H9 (cell line): ENCODE data around the gene ZMAT3. TPM values are rescaled to one million over a fixed set of nuclear protein-coding genes. Genes with fewer than 3 reads are reported as not detected.

Experiments used
- DNase-seq: peaks from one replicate; pipeline ENCODE4 v3.0.0-alpha.2; 2017
- H2AFZ ChIP-seq: one replicate; pipeline ENCODE4 v1.6.1; 2013; ENCODE audit warnings: mild to moderate bottlenecking, low read length, control low read depth, moderate library complexity
- H2AK5ac ChIP-seq: 2 replicates; pipeline ENCODE4 v1.6.1; 2013; ENCODE audit warnings: low read length, control low read depth, mixed read lengths; ENCODE audit not compliant: insufficient read length
- H2BK120ac ChIP-seq: one replicate; pipeline ENCODE4 v1.6.1; 2013; ENCODE audit warnings: low read depth, mild to moderate bottlenecking, low read length, control low read depth, inconsistent platforms; ENCODE audit not compliant: poor library complexity, severe bottlenecking
- H2BK12ac ChIP-seq: 2 replicates; pipeline ENCODE4 v1.6.1; 2013; ENCODE audit warnings: low read length, control low read depth, mixed read lengths, low read depth; ENCODE audit not compliant: insufficient read length
- H2BK15ac ChIP-seq: 2 replicates; pipeline ENCODE4 v1.6.1; 2013; ENCODE audit warnings: low read depth, low read length, control low read depth
- H2BK20ac ChIP-seq: one replicate; pipeline ENCODE4 v1.6.1; 2013; ENCODE audit warnings: low read depth, mild to moderate bottlenecking, low read length, control low read depth, inconsistent platforms; ENCODE audit not compliant: poor library complexity, severe bottlenecking
- H2BK5ac ChIP-seq: 2 replicates; pipeline ENCODE4 v1.6.1; 2013; ENCODE audit warnings: low read length, control low read depth, mixed read lengths; ENCODE audit not compliant: insufficient read length
- H3K14ac ChIP-seq: 2 replicates; pipeline ENCODE4 v1.6.1; 2013; ENCODE audit warnings: low read length, control low read depth; ENCODE audit not compliant: insufficient read depth
- H3K18ac ChIP-seq: 2 replicates; pipeline ENCODE4 v1.6.1; 2013; ENCODE audit warnings: low read depth, mild to moderate bottlenecking, mixed read lengths, low read length, control low read depth; ENCODE audit not compliant: insufficient read length
- H3K23ac ChIP-seq: 2 replicates; pipeline ENCODE4 v1.6.1; 2013; ENCODE audit warnings: low read length, control low read depth, mixed read lengths, low read depth; ENCODE audit not compliant: insufficient read length
- H3K23me2 ChIP-seq: 2 replicates; pipeline ENCODE4 v1.6.1; 2013; ENCODE audit warnings: low read depth, mild to moderate bottlenecking, mixed read lengths, low read length, control low read depth; ENCODE audit not compliant: insufficient read length, poor library complexity, severe bottlenecking
- H3K27ac ChIP-seq: 2 replicates; pipeline ENCODE4 v1.5.1; 2013; ENCODE audit warnings: low read length, control low read depth, mixed read lengths, low read depth; ENCODE audit not compliant: insufficient read length
- H3K27me3 ChIP-seq: 2 replicates; pipeline ENCODE4 v1.6.1; 2013; ENCODE audit warnings: low read length, control low read depth, inconsistent platforms; ENCODE audit not compliant: insufficient read depth
- H3K4ac ChIP-seq: 2 replicates; pipeline ENCODE4 v1.6.1; 2013; ENCODE audit warnings: low read depth, mild to moderate bottlenecking, control low read depth, inconsistent platforms, low read length, moderate library complexity
- H3K4me1 ChIP-seq: 2 replicates; pipeline ENCODE4 v1.6.1; 2013; ENCODE audit warnings: low read length, control low read depth, inconsistent platforms; ENCODE audit not compliant: insufficient read depth
- H3K4me2 ChIP-seq: 2 replicates; pipeline ENCODE4 v1.6.1; 2013; ENCODE audit warnings: low read length, control low read depth, mixed read lengths; ENCODE audit not compliant: insufficient read length, insufficient read depth
- H3K56ac ChIP-seq: 2 replicates; pipeline ENCODE4 v1.6.1; 2013; ENCODE audit warnings: low read depth, mild to moderate bottlenecking, mixed read lengths, low read length, control low read depth; ENCODE audit not compliant: insufficient read length
- H3K79me1 ChIP-seq: 2 replicates; pipeline ENCODE4 v1.6.1; 2013; ENCODE audit warnings: low read depth, mild to moderate bottlenecking, moderate library complexity, low read length, control low read depth, inconsistent platforms; ENCODE audit not compliant: insufficient read depth, poor library complexity, severe bottlenecking
- H3K79me2 ChIP-seq: 2 replicates; pipeline ENCODE4 v1.6.1; 2013; ENCODE audit warnings: low read length, control low read depth, inconsistent platforms; ENCODE audit not compliant: insufficient read depth
- H3K9ac ChIP-seq: 2 replicates; pipeline ENCODE4 v1.6.1; 2013; ENCODE audit warnings: low read length, control low read depth, mixed read lengths; ENCODE audit not compliant: insufficient read length; ENCODE audit errors: extremely low read depth
- H3K9me3 ChIP-seq: one replicate; pipeline ENCODE4 v1.6.1; 2013; ENCODE audit warnings: low read depth, low read length, inconsistent platforms; ENCODE audit not compliant: control insufficient read depth
- H3T11ph ChIP-seq: one replicate; pipeline ENCODE4 v1.6.1; 2013; ENCODE audit warnings: mild to moderate bottlenecking, low read length, control low read depth, inconsistent platforms
- H4K20me1 ChIP-seq: one replicate; pipeline ENCODE4 v1.6.1; 2013; ENCODE audit not compliant: control insufficient read depth, insufficient read length, insufficient read depth
- H4K5ac ChIP-seq: 2 replicates; pipeline ENCODE4 v1.6.1; 2013; ENCODE audit warnings: low read depth, mild to moderate bottlenecking, mixed read lengths, low read length, control low read depth; ENCODE audit not compliant: insufficient read length
- H4K8ac ChIP-seq: replicated peaks from 2 replicates; pipeline ENCODE4 v1.6.1; 2013; ENCODE audit warnings: low read length, control low read depth, mixed read lengths, low read depth; ENCODE audit not compliant: insufficient read length
- H4K91ac ChIP-seq: 2 replicates; pipeline ENCODE4 v1.6.1; 2013; ENCODE audit warnings: low read depth, mild to moderate bottlenecking, moderate library complexity, mixed read lengths, low read length, control low read depth; ENCODE audit not compliant: insufficient read length
- H3K27ac Mint-ChIP-seq, 3 experiments: 2 replicates in 2 of 3; 3 replicates in 1 of 3; pipeline ENCODE4 v1.8.0; 2020 to 2021; ENCODE audit warnings: mixed read lengths in 3 of 3, mild to moderate bottlenecking in 1 of 3, moderate library complexity in 1 of 3
- H3K27me3 Mint-ChIP-seq: 2 replicates; pipeline ENCODE4 v1.8.0; 2021; ENCODE audit warnings: low read depth, mild to moderate bottlenecking, moderate library complexity, mixed read lengths
- H3K36me3 Mint-ChIP-seq, 3 experiments: 2 replicates in 2 of 3; 3 replicates in 1 of 3; pipeline ENCODE4 v1.8.0; 2020 to 2021; ENCODE audit warnings: low read depth in 3 of 3, mixed read lengths in 3 of 3; ENCODE audit not compliant: insufficient read depth in 1 of 3
- H3K4me1 Mint-ChIP-seq, 2 experiments: 2 replicates each; pipeline ENCODE4 v1.8.0; 2020; ENCODE audit warnings: mixed read lengths in 2 of 2
- H3K4me3 Mint-ChIP-seq, 2 experiments: 2 replicates in 1 of 2; 3 replicates in 1 of 2; pipeline ENCODE4 v1.8.0; 2020 to 2021; ENCODE audit warnings: mild to moderate bottlenecking in 2 of 2, mixed read lengths in 2 of 2, moderate library complexity in 1 of 2
- H3K9me3 Mint-ChIP-seq, 2 experiments: 2 replicates in 1 of 2; 3 replicates in 1 of 2; pipeline ENCODE4 v1.8.0; 2020; ENCODE audit warnings: mild to moderate bottlenecking in 2 of 2, mixed read lengths in 2 of 2, moderate library complexity in 1 of 2
- WGBS: extraction: QIAGEN DNeasy Blood & Tissue Kit; methylation state at CpG from one replicate; pipeline ENCODE4 v1.1.7; 2013; ENCODE audit warnings: missing lambda C conversion rate, low lambda C conversion rate, mixed read lengths; ENCODE audit not compliant: insufficient read length; ENCODE audit errors: extremely low coverage; 5-methylcytosine and 5-hydroxymethylcytosine counted together
- total RNA-seq: library from RNA; stranded (reverse); gene quantifications from 2 replicates; pipeline ENCODE4 v1.2.1, GENCODE V29; 2021
- TF ChIP-seq, protein P1 (sequence below): fragments of 200-600 bp; sonication (generic); conservative IDR thresholded peaks from 3 replicates; pipeline ENCODE4 v1.8.0; 2021; ENCODE audit warnings: antibody characterized with exemption, mild to moderate bottlenecking

ZMAT3 gene
- total RNA-seq, 1 experiment from 2014 or later, result 9.4 TPM

DNA sequence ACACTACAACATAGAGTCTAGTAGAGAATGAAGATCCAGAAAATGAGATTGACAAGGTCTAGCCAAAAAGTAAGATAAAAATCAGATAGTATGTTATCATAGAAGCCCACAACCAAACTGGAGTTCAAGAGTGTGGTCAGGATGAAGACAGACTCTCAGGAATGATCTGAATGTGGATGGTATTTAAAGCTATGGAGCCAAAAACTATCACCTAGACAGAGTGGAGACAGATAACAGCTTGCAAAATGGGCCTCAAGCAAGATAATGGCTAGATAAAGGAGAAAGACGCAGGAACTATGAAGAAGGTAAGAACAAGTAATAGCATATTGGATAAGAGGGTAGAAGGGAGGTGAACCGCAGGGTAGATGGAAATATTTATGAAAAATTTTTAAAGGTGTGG is 35.4 kb downstream of the ZMAT3 start:
- Histone ChIP-seq H3T11ph (no peak overlapping the region), H3K79me2 (no peaks in the 10 kb centered on the region; the same call in 1 of the 2 replicates), H4K20me1 (no peaks in the 10 kb centered on the region), H4K8ac (no peak overlapping the region), H3K27me3 (no peaks in the 10 kb centered on the region), H2AFZ (no peak overlapping the region), H3K23me2 (no peaks in the 10 kb centered on the region), H2BK120ac (no peak overlapping the region), H3K27ac (no peak overlapping the region), H2BK12ac (no peak overlapping the region), H3K4ac (no peak overlapping the region), H3K4me1 (no peaks in the 10 kb centered on the region), H3K9me3 (no peaks in the 10 kb centered on the region), H3K23ac (no peak overlapping the region), H3K4me2 (no peak overlapping the region), H2BK15ac (no peak overlapping the region), H3K18ac (no peak overlapping the region), H2AK5ac (no peak overlapping the region), H3K14ac (no peak overlapping the region), H2BK20ac (no peak overlapping the region), H4K5ac (no peak overlapping the region), H3K79me1 (no peaks in the 10 kb centered on the region), H2BK5ac (no peak overlapping the region), H3K9ac (no peak overlapping the region), H3K56ac (no peak overlapping the region), H4K91ac (no peak overlapping the region)
- H3K4me3 Mint-ChIP-seq, result no peak overlapping the region
- DNase-seq, result no peak
- H3K27me3 Mint-ChIP-seq, result no peaks in the 10 kb centered on the region
- WGBS, result 100% methylated on average over 1 of the region's 2 CpGs
- peaks cover 5 to 25% (median 8%) of the 10 kb centered on the region in 3 experiments for H3K36me3 Mint-ChIP-seq
- H3K4me1 Mint-ChIP-seq, result peaks cover 3 to 12% of the 10 kb centered on the region in 2 experiments; a peak in 3 of 4 replicates
- H3K27ac Mint-ChIP-seq, result no peak overlapping the region
- TF ChIP-seq, protein P1, sequence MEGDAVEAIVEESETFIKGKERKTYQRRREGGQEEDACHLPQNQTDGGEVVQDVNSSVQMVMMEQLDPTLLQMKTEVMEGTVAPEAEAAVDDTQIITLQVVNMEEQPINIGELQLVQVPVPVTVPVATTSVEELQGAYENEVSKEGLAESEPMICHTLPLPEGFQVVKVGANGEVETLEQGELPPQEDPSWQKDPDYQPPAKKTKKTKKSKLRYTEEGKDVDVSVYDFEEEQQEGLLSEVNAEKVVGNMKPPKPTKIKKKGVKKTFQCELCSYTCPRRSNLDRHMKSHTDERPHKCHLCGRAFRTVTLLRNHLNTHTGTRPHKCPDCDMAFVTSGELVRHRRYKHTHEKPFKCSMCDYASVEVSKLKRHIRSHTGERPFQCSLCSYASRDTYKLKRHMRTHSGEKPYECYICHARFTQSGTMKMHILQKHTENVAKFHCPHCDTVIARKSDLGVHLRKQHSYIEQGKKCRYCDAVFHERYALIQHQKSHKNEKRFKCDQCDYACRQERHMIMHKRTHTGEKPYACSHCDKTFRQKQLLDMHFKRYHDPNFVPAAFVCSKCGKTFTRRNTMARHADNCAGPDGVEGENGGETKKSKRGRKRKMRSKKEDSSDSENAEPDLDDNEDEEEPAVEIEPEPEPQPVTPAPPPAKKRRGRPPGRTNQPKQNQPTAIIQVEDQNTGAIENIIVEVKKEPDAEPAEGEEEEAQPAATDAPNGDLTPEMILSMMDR, result no peak
- peaks cover 13 to 14% of the 10 kb centered on the region in 2 experiments for H3K9me3 Mint-ChIP-seq
